Hepatocyte (in vitro differentiated cells): Measurements from ENCODE around the gene NDC80. TPM values are rescaled to one million over a fixed set of nuclear protein-coding genes. Genes with fewer than 3 reads are reported as not detected.

Experiments
- DNase-seq: peaks from one replicate; pipeline ENCODE4 v3.0.0-alpha.2; 2016; ENCODE audit warnings: low spot score
- H2AFZ ChIP-seq: fragments of 200-600 bp; sonication (generic); 2 replicates; pipeline ENCODE4 v1.6.0; 2016; ENCODE audit warnings: antibody characterized with exemption, mild to moderate bottlenecking
- H3K27ac ChIP-seq: fragments of 200-600 bp; sonication (generic); 2 replicates; pipeline ENCODE4 v1.5.1; 2016; ENCODE audit warnings: mild to moderate bottlenecking
- H3K27me3 ChIP-seq: fragments of 200-600 bp; sonication (generic); 2 replicates; pipeline ENCODE4 v1.6.1; 2016
- H3K36me3 ChIP-seq: fragments of 200-600 bp; sonication (generic); replicated peaks from 2 replicates; pipeline ENCODE4 v1.5.1; 2016; ENCODE audit warnings: low read depth; ENCODE audit not compliant: insufficient read depth
- H3K4me1 ChIP-seq: fragments of 200-600 bp; sonication (generic); 2 replicates; pipeline ENCODE4 v1.5.1; 2016; ENCODE audit warnings: mild to moderate bottlenecking, moderate library complexity; ENCODE audit not compliant: insufficient read depth
- H3K4me2 ChIP-seq: fragments of 200-600 bp; sonication (generic); 2 replicates; pipeline ENCODE4 v1.6.0; 2016
- H3K4me3 ChIP-seq: fragments of 200-600 bp; sonication (generic); 2 replicates; pipeline ENCODE4 v1.5.1; 2016; ENCODE audit warnings: mild to moderate bottlenecking
- H3K79me2 ChIP-seq: fragments of 200-600 bp; sonication (generic); 2 replicates; pipeline ENCODE4 v1.6.0; 2017; ENCODE audit warnings: mild to moderate bottlenecking
- H3K9me2 ChIP-seq: fragments of 200-600 bp; sonication (generic); replicated peaks from 2 replicates; pipeline ENCODE4 v1.6.0; 2017; ENCODE audit warnings: mild to moderate bottlenecking; ENCODE audit not compliant: insufficient read depth
- H3K9me3 ChIP-seq: fragments of 200-600 bp; sonication (generic); 2 replicates; pipeline ENCODE4 v1.5.1; 2016; ENCODE audit warnings: low read depth, mild to moderate bottlenecking
- H4K20me1 ChIP-seq: fragments of 200-600 bp; sonication (generic); 2 replicates; pipeline ENCODE4 v1.6.0; 2016; ENCODE audit warnings: mild to moderate bottlenecking; ENCODE audit not compliant: insufficient read depth, poor library complexity, severe bottlenecking
- EZH2 ChIP-seq: fragments of 200-600 bp; sonication (generic); IDR thresholded peaks from 2 replicates; pipeline ENCODE4 v1.6.1; 2016; ENCODE audit warnings: antibody characterized with exemption, mild to moderate bottlenecking, borderline replicate concordance
- EZH2phosphoT487 ChIP-seq: fragments of 200-600 bp; sonication (generic); IDR thresholded peaks from one replicate; pipeline ENCODE4 v1.6.1; 2018; ENCODE audit warnings: antibody characterized with exemption, mild to moderate bottlenecking, low read depth, moderate library complexity; ENCODE audit not compliant: unreplicated experiment, severe bottlenecking
- WGBS: methylation state at CpG from one replicate; pipeline ENCODE4 v1.1.6; 2016; ENCODE audit warnings: low lambda C conversion rate; ENCODE audit errors: missing lambda C conversion rate; 5-methylcytosine and 5-hydroxymethylcytosine counted together
- polyA plus RNA-seq: library from polyadenylated mRNA; unstranded; fragments of >200 nt; fragmentation: Nextera tagmentation; extraction: Ambion mirVana; gene quantifications from 2 replicates; pipeline ENCODE4 v1.2.1, GENCODE V29; 2016
- total RNA-seq: library from RNA; depleted of rRNA; stranded (reverse); fragments of >200 nt; gene quantifications from 2 replicates; pipeline ENCODE4 v1.2.3, GENCODE V29; 2014
- TF ChIP-seq, protein P1 (sequence below): fragments of 200-600 bp; sonication (generic); IDR thresholded peaks from 2 replicates; pipeline ENCODE4 v1.5.1; 2016; ENCODE audit warnings: antibody characterized with exemption, mild to moderate bottlenecking; ENCODE audit not compliant: poor library complexity

Gene NDC80
- total and polyA plus RNA-seq, 2 experiments from 2014 or later: 3.9 to 6.5 TPM

DNA sequence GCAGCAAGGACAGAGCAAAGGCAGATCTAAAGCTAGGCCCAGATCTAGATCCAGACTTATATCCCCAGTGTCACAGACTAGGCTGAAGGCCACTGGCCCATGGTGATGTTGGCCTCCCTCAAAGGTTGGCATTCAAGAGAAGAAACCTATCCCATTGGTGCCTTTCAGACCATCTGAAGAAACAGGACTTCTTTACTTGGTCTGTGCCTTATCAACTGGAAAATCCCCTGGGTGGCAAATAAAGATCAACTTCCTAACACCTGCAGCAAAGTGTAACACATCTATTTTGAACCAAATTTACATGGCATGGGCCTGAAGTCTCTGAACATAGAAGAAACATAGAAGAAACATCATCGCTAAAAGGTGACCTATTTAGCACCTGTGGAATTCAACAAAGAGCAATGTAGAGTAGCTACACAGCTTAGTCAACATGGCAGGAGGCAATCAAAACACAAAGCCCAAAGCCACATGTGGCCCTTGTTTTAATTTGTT lies 35.9 kb upstream of the NDC80 start:
- Histone ChIP-seq H3K27me3 (no peaks in the 10 kb centered on the region), H4K20me1 (no peaks in the 10 kb centered on the region), H3K9me2 (no peaks in the 10 kb centered on the region), H3K4me2 (no peak overlapping the region), H3K4me1 (peaks cover 13% of the 10 kb centered on the region), H3K36me3 (no peaks in the 10 kb centered on the region), H2AFZ (no peak overlapping the region), H3K27ac (no peak overlapping the region), H3K79me2 (no peaks in the 10 kb centered on the region), H3K4me3 (no peak overlapping the region), H3K9me3 (no peaks in the 10 kb centered on the region)
- no peak for DNase-seq
- 94% methylated on average over 1 of the region's 1 CpG for WGBS
- TF ChIP-seq EZH2phosphoT487 (no peak), EZH2 (no peak)
- TF ChIP-seq, protein P1, sequence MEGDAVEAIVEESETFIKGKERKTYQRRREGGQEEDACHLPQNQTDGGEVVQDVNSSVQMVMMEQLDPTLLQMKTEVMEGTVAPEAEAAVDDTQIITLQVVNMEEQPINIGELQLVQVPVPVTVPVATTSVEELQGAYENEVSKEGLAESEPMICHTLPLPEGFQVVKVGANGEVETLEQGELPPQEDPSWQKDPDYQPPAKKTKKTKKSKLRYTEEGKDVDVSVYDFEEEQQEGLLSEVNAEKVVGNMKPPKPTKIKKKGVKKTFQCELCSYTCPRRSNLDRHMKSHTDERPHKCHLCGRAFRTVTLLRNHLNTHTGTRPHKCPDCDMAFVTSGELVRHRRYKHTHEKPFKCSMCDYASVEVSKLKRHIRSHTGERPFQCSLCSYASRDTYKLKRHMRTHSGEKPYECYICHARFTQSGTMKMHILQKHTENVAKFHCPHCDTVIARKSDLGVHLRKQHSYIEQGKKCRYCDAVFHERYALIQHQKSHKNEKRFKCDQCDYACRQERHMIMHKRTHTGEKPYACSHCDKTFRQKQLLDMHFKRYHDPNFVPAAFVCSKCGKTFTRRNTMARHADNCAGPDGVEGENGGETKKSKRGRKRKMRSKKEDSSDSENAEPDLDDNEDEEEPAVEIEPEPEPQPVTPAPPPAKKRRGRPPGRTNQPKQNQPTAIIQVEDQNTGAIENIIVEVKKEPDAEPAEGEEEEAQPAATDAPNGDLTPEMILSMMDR: no peak

DNA sequence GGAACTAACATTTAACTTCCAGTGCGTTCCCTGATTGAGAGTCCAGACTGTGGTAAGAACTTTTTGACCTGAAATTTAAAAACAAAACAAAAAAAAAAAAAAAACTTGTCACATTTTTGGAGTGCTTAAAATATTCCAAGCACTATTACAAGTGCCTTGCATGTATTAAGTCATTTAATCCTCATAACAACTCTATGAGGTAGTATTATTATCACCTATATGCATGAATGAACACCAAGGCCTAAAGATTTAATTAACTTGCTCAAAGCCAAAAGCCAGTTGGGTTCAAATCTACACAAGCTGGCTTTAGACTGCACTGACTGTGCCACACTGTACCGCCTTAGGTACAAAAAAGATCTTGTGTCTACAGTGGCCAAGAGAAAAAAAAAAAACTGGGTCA lies 35.3 kb upstream of the NDC80 start:
- Histone ChIP-seq H3K4me2 (no peak overlapping the region), H3K4me1 (peaks cover 13% of the 10 kb centered on the region), H3K9me3 (no peaks in the 10 kb centered on the region), H3K27ac (peak overlapping the region; percentile 62), H4K20me1 (no peaks in the 10 kb centered on the region), H3K9me2 (no peaks in the 10 kb centered on the region), H3K4me3 (no peak overlapping the region), H3K36me3 (no peaks in the 10 kb centered on the region), H3K27me3 (no peaks in the 10 kb centered on the region), H2AFZ (no peak overlapping the region), H3K79me2 (no peaks in the 10 kb centered on the region)
- TF ChIP-seq EZH2 (no peak), EZH2phosphoT487 (no peak)
- TF ChIP-seq, protein P1: no peak
- no peak for DNase-seq
- 98% methylated on average over 2 of the region's 2 CpGs for whole genome bisulfite sequencing

DNA sequence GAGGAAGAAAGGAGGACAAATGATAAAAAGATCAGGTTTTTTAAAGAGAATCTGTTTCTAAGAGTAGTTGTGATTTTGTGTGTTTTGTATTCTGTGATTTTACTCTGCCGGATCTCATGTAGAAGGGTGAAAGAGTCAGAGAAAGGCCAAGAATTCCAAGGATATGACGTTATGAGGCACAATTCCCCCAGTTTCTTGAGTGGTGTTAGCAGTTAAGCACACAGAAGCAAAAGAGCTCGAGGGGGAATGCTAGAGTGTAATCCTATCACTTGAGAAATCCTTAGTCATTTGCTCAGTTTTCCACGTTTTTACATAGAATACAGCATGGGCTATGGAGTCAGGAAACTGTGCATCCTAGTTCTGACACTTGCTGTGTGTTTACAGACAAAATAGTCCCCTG lies 34.9 kb upstream of the NDC80 start:
- Histone ChIP-seq H3K36me3 (no peaks in the 10 kb centered on the region), H3K9me3 (no peaks in the 10 kb centered on the region), H3K79me2 (no peaks in the 10 kb centered on the region), H3K4me1 (peaks cover 13% of the 10 kb centered on the region), H3K27ac (peak overlapping the region; percentile 62), H2AFZ (no peak overlapping the region), H3K27me3 (no peaks in the 10 kb centered on the region), H3K4me2 (peak overlapping the region; percentile 3), H3K4me3 (no peak overlapping the region), H3K9me2 (no peaks in the 10 kb centered on the region), H4K20me1 (no peaks in the 10 kb centered on the region)
- TF ChIP-seq EZH2phosphoT487 (no peak), EZH2 (no peak)
- TF ChIP-seq, protein P1: no peak
- peak; percentile 44 for DNase-seq
- 50% methylated on average over 4 of the region's 4 CpGs for WGBS

DNA sequence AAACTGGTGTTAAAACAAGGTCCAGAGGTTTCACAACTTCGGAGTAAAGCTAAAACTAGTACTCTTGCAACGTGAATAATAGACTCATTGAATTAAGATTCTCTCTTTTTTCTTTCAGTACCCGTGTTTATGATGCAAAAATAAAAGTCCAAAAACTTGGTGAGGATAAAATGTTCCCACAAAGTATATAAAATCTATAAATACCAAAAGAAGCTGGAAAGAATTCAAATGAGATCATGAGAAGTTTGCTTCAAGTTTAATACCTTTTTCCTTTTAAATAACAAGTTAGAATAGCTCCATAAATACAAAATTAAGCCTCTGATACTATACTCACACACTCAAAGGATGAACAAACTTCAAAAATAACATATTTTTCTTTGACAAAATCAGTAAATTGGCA lies 34.1 kb upstream of the NDC80 start:
- Histone ChIP-seq H3K4me3 (no peak overlapping the region), H3K4me2 (peak overlapping the region; percentile 3), H3K4me1 (peaks cover 13% of the 10 kb centered on the region), H3K79me2 (no peaks in the 10 kb centered on the region), H3K27ac (peak overlapping the region; percentile 62), H3K27me3 (no peaks in the 10 kb centered on the region), H3K36me3 (no peaks in the 10 kb centered on the region), H3K9me2 (no peaks in the 10 kb centered on the region), H2AFZ (no peak overlapping the region), H3K9me3 (no peaks in the 10 kb centered on the region), H4K20me1 (no peaks in the 10 kb centered on the region)
- WGBS: 50% methylated on average over 3 of the region's 3 CpGs
- TF ChIP-seq, protein P1: no peak
- TF ChIP-seq EZH2 (no peak), EZH2phosphoT487 (no peak)
- no peak for DNase-seq
